HL-60 (cell line): Measurements from ENCODE around the gene CSMD2.

ENCODE experiments used
- DNase-seq, 2 experiments: peaks; one replicate each; pipeline ENCODE4 v3.0.0-alpha.2; 2010 to 2020; ENCODE audit warnings: low read depth in 1 of 2, low spot score in 1 of 2
- H3K27ac ChIP-seq: fragments of 250-450 bp; sonication (Bioruptor Pico); replicated peaks from 2 replicates; pipeline ENCODE4 v1.5.1; 2020; ENCODE audit warnings: mild to moderate bottlenecking, moderate library complexity
- H3K27me3 ChIP-seq: fragments of 250-450 bp; sonication (Bioruptor Pico); 2 replicates; pipeline ENCODE4 v1.5.1; 2021; ENCODE audit warnings: mild to moderate bottlenecking, moderate library complexity; ENCODE audit not compliant: insufficient read depth, poor library complexity, severe bottlenecking
- H3K4me3 ChIP-seq: replicated peaks from 2 replicates; pipeline ENCODE4 v1.5.1; 2011; ENCODE audit warnings: mild to moderate bottlenecking, control low read depth, low read length; ENCODE audit not compliant: insufficient read depth
- GABPA ChIP-seq: IDR thresholded peaks from 2 replicates; pipeline ENCODE4 v1.6.1; 2012; ENCODE audit warnings: low read depth
- POLR2AphosphoS5 ChIP-seq: IDR thresholded peaks from 2 replicates; pipeline ENCODE4 v1.6.1; 2012; ENCODE audit warnings: low read depth
- SPI1 ChIP-seq: IDR thresholded peaks from 2 replicates; pipeline ENCODE4 v1.6.1; 2012; ENCODE audit warnings: low read depth, mild to moderate bottlenecking, borderline replicate concordance
- TF ChIP-seq, protein P1 (sequence below): IDR thresholded peaks from one replicate; pipeline ENCODE4 v1.5.1; 2011; ENCODE audit warnings: low read length, control low read depth, inconsistent platforms; ENCODE audit not compliant: insufficient read depth
- TF ChIP-seq, protein P2 (sequence below): IDR thresholded peaks from 2 replicates; pipeline ENCODE4 v1.6.1; 2012; ENCODE audit warnings: low read depth; ENCODE audit not compliant: insufficient replicate concordance

CSMD2 gene

GRCh38 chr1:34060187-34060730 is 104.8 kb downstream of the CSMD2 start:
- TF ChIP-seq, protein P1, sequence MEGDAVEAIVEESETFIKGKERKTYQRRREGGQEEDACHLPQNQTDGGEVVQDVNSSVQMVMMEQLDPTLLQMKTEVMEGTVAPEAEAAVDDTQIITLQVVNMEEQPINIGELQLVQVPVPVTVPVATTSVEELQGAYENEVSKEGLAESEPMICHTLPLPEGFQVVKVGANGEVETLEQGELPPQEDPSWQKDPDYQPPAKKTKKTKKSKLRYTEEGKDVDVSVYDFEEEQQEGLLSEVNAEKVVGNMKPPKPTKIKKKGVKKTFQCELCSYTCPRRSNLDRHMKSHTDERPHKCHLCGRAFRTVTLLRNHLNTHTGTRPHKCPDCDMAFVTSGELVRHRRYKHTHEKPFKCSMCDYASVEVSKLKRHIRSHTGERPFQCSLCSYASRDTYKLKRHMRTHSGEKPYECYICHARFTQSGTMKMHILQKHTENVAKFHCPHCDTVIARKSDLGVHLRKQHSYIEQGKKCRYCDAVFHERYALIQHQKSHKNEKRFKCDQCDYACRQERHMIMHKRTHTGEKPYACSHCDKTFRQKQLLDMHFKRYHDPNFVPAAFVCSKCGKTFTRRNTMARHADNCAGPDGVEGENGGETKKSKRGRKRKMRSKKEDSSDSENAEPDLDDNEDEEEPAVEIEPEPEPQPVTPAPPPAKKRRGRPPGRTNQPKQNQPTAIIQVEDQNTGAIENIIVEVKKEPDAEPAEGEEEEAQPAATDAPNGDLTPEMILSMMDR, result no peak
- no peak for TF ChIP-seq POLR2AphosphoS5
- no peak for TF ChIP-seq GABPA
- TF ChIP-seq, protein P2, sequence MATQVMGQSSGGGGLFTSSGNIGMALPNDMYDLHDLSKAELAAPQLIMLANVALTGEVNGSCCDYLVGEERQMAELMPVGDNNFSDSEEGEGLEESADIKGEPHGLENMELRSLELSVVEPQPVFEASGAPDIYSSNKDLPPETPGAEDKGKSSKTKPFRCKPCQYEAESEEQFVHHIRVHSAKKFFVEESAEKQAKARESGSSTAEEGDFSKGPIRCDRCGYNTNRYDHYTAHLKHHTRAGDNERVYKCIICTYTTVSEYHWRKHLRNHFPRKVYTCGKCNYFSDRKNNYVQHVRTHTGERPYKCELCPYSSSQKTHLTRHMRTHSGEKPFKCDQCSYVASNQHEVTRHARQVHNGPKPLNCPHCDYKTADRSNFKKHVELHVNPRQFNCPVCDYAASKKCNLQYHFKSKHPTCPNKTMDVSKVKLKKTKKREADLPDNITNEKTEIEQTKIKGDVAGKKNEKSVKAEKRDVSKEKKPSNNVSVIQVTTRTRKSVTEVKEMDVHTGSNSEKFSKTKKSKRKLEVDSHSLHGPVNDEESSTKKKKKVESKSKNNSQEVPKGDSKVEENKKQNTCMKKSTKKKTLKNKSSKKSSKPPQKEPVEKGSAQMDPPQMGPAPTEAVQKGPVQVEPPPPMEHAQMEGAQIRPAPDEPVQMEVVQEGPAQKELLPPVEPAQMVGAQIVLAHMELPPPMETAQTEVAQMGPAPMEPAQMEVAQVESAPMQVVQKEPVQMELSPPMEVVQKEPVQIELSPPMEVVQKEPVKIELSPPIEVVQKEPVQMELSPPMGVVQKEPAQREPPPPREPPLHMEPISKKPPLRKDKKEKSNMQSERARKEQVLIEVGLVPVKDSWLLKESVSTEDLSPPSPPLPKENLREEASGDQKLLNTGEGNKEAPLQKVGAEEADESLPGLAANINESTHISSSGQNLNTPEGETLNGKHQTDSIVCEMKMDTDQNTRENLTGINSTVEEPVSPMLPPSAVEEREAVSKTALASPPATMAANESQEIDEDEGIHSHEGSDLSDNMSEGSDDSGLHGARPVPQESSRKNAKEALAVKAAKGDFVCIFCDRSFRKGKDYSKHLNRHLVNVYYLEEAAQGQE, result no peak
- TF ChIP-seq SPI1, result no peak
- Histone ChIP-seq H3K4me3 (no peak overlapping the region), H3K27me3 (no peaks in the 10 kb centered on the region), H3K27ac (no peak overlapping the region)
- DNase-seq, result no peak

- TF ChIP-seq, protein P1, result no peak
- TF ChIP-seq, protein P2, result no peak
- TF ChIP-seq POLR2AphosphoS5 (no peak), GABPA (no peak), SPI1 (no peak)
- Histone ChIP-seq H3K27ac (no peak overlapping the region), H3K4me3 (no peak overlapping the region), H3K27me3 (no peaks in the 10 kb centered on the region)
- DNase-seq, result no peak
Observed at GRCh38 chr1:34057347-34058130, 107.5 kb downstream of the CSMD2 start.

DNA sequence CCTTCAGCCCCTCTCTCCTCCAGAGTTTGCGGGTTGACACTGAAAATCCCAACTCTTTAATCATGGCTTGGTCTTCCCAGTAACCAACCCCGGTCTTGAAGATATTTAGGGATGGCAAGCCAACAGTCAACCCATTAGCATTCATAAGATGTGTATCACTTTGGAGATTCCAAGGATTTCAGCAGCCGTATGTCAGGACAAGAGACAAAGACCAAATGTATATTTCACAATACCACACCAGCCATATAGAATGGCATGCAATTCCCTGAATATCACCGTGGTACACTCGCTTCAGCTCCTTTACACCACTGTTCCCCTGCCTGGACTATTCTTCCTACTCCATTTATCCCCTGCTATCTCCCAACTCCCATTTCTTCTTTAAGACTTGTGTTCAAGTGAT is 109.2 kb downstream of the CSMD2 start:
- H3K27ac ChIP-seq, result no peak overlapping the region
- H3K27me3 ChIP-seq, result no peaks in the 10 kb centered on the region
- no peak for DNase-seq
- TF ChIP-seq POLR2AphosphoS5, result no peak
- TF ChIP-seq, protein P2, result no peak
- TF ChIP-seq GABPA, result no peak
- TF ChIP-seq SPI1, result no peak
- TF ChIP-seq, protein P1, result no peak
- H3K4me3 ChIP-seq, result no peak overlapping the region
